Spleen (tissue), 11 donors: ENCODE results near the gene WT1. TPM values are rescaled to one million over a fixed set of nuclear protein-coding genes. Genes with fewer than 3 reads are reported as not detected.

Source experiments
- DNase-seq: peaks from one replicate; pipeline ENCODE4 v3.0.0-alpha.2; 2020
- H3K27ac ChIP-seq, 8 donors: fragments of 200-600 bp; sonication (generic) in 7 of 8; 1 replicate in 4 of 8; 2 replicates in 4 of 8; pipeline versions ENCODE4 v1.5.0 to v1.8.0; 2016 to 2021; ENCODE audit warnings: inconsistent platforms in 4 of 8, mild to moderate bottlenecking in 4 of 8, moderate library complexity in 1 of 8
- H3K27me3 ChIP-seq, 7 donors: fragments of 200-600 bp; sonication (generic) in 6 of 7; replicated peaks in 1 of 7; 1 replicate in 4 of 7; 2 replicates in 3 of 7; pipeline versions ENCODE4 v1.5.0 to v1.8.0; 2016 to 2021; ENCODE audit warnings: inconsistent platforms in 3 of 7, mild to moderate bottlenecking in 1 of 7
- H3K36me3 ChIP-seq, 6 donors: fragments of 200-600 bp; sonication (generic) in 5 of 6; 1 replicate in 4 of 6; 2 replicates in 2 of 6; pipeline versions ENCODE4 v1.5.0 to v1.8.0; 2016 to 2021; ENCODE audit warnings: inconsistent platforms in 2 of 6
- H3K4me1 ChIP-seq, 6 donors: fragments of 200-600 bp; sonication (generic) in 5 of 6; 1 replicate in 3 of 6; 2 replicates in 3 of 6; pipeline versions ENCODE4 v1.5.0 to v1.8.0; 2016 to 2021; ENCODE audit warnings: inconsistent platforms in 3 of 6
- H3K4me3 ChIP-seq, 8 donors: fragments of 200-600 bp; sonication (generic) in 7 of 8; 1 replicate in 4 of 8; 2 replicates in 4 of 8; pipeline versions ENCODE4 v1.5.0 to v1.8.0; 2016 to 2021; ENCODE audit warnings: inconsistent platforms in 4 of 8, mild to moderate bottlenecking in 4 of 8, moderate library complexity in 2 of 8
- H3K9me3 ChIP-seq, 8 donors: fragments of 200-600 bp; sonication (generic) in 7 of 8; 1 replicate in 4 of 8; 2 replicates in 4 of 8; pipeline versions ENCODE4 v1.5.0 to v1.8.0; 2016 to 2021; ENCODE audit warnings: inconsistent platforms in 4 of 8
- POLR2A ChIP-seq, 3 donors: fragments of 450-650 bp; IDR thresholded peaks; one replicate each; pipeline ENCODE4 v1.5.1; 2017; ENCODE audit warnings: antibody characterized with exemption in 3 of 3, mild to moderate bottlenecking in 1 of 3
- POLR2AphosphoS5 ChIP-seq, 3 donors: sonication (generic); formaldehyde crosslinking; IDR thresholded peaks; one replicate each; pipeline ENCODE4 v1.5.1; 2017; ENCODE audit warnings: antibody characterized with exemption in 3 of 3
- WGBS, 5 donors: extraction: QIAGEN DNeasy Blood & Tissue Kit in 3 of 5; methylation state at CpG; one replicate each; pipeline versions ENCODE4 v1.1.5 to v1.1.7; 2013 to 2018; 5-methylcytosine and 5-hydroxymethylcytosine counted together
- intact Hi-C: fragments of 100-400 bp; cut with DNase I; formaldehyde crosslinking; loops from one replicate; pipeline ENCODE4 v1.15.0; 2023; ENCODE audit warnings: low total_unique reads
- polyA plus RNA-seq, 3 donors: library from polyadenylated mRNA; stranded (reverse); fragments of 200-250 nt; gene quantifications; one replicate each; pipeline ENCODE4 v1.2.1, GENCODE V29; 2013
- total RNA-seq, 7 donors: library from RNA; depleted of rRNA in 3 of 7; stranded (reverse); fragments of >200 nt in 3 of 7; fragmentation: NEBNext Ultra II Directional in 4 of 7; extraction: Animal tissue kit (Norgen Biotek cat#: 25700) in 4 of 7; gene quantifications; one replicate each; pipeline versions ENCODE4 v1.1.0 to v1.2.1, GENCODE V29; 2016 to 2021
- TF ChIP-seq, protein P1 (sequence below), 11 experiments: fragments of 200-600 bp in 7 of 11; fragments of 450-650 bp in 4 of 11; sonication (generic) in 4 of 11; IDR thresholded peaks in 8 of 11; conservative IDR thresholded peaks in 3 of 11; 1 replicate in 7 of 11; 2 replicates in 4 of 11; pipeline versions ENCODE4 v1.4.0 to v1.8.0; 2016 to 2021; ENCODE audit warnings: antibody characterized with exemption in 11 of 11, inconsistent platforms in 4 of 11, mild to moderate bottlenecking in 1 of 11
- donor health status: healthy with polysubstance abuse.
- donor health status: DM: no; HTN: no; CAD: no; lungs with moderate emphysema.
- donor health status: DM: no; HTN: no; CAD: no.
- donor health status: Bipolar disorder and iron deficiency.
- donor health status: healthy.
- donor health status: DM: no; HTN: no; CAD: no.
- donor health status: DM: yes; HTN: yes; CAD: no.

The WT1 gene
- total and polyA plus RNA-seq, 10 donors, result 1.6 to 53.0 (median 26.8) TPM

DNA sequence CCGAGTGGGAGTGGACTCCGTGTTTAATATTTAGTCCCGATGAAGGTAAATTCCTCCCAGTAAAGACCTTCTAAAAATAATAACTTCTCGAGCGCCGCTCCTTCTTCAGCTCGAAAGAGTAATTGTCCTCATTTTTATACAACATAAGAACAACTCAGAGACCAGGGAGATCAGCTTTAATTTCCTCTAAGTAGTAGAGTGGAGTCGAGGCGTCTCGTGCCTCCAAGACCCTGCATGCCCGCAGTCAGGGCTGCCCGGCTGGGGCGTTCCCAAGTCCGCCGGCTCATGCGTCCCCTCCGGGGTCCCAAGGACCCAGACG lies 7.8 kb downstream of the WT1 start:
- no peak for TF ChIP-seq POLR2A (IDR thresholded peaks at IDR 0.05)
- no peak for TF ChIP-seq POLR2AphosphoS5 (IDR thresholded peaks at IDR 0.05)
- H3K9me3 ChIP-seq, result no peaks in the 10 kb centered on the region
- H3K36me3 ChIP-seq, result peaks cover 0 to 4% (median 0%) of the 10 kb centered on the region in 6 donors
- H3K4me1 ChIP-seq, result peaks cover 0 to 41% (median 20%) of the 10 kb centered on the region in 6 donors
- no peak for DNase-seq
- peak overlapping the region in 3 of 8 donors; percentile 10 to 43 (median 17) for H3K4me3 ChIP-seq
- peak overlapping the region in 6 of 8 donors; percentile 35 to 86 (median 76) for H3K27ac ChIP-seq
- intact Hi-C loops, result no loop called here
- WGBS, 5 donors, result 15 to 28% (median 26%) methylated on average over 16 to 18 of the region's 18 CpGs
- H3K27me3 ChIP-seq, result peaks cover 0 to 98% (median 57%) of the 10 kb centered on the region in 7 donors

DNA sequence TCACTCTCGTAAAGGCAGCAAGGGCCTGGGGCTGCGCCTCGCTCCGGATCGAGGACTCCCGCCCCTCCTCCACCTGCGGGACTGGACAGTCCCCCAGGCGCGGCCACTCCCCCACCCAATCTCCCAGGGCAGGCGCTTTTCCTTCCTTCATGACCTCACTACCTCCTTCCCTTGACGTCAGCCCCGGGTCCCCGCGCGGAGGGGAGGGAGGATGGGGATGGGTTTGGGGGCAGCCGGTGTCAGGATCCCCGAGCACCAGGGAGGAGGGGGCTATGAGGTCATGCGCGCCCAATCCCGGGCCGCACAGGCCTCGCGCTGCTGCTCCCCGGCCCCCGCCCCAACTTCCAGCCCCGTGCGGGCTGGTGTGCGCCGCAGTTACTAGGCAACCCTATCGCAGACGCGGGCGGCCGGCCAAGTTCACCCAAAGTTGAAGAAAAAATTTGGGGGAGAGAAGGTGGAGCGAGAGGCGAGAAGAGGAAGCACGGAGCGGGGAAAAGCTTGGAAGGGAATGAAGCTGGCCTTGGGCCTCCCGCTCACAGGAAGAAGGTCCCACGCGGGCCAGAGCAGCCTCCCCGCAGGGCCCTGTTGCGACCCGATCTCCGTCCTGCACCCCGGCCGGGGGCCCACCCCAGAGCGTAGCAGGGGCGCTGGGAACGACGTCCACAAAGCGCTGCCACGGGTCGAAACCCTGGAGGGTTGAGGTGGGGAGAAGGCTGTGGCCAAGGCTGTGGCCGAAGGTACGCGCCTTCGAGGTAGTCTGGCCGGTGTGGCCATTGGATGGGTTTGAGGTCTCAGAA lies 8.3 kb downstream of the WT1 start:
- Histone ChIP-seq H3K27ac (peak overlapping the region in 7 of 8 donors; percentile 46 to 86 (median 68)), H3K4me3 (peak overlapping the region in 4 of 8 donors; percentile 2 to 43 (median 12)), H3K9me3 (no peaks in the 10 kb centered on the region), H3K4me1 (peaks cover 0 to 42% (median 20%) of the 10 kb centered on the region in 6 donors), H3K27me3 (peaks cover 0 to 93% (median 51%) of the 10 kb centered on the region in 7 donors), H3K36me3 (peaks cover 0 to 4% (median 0%) of the 10 kb centered on the region in 6 donors)
- peak; percentile 67 for DNase-seq
- WGBS, 5 donors, result 4 to 15% (median 8%) methylated on average over 42 to 59 of the region's 59 CpGs
- intact Hi-C loops, result no loop called here
- no peak for TF ChIP-seq POLR2A (IDR thresholded peaks at IDR 0.05)
- peak in 2 of 3 donors; percentile 48 to 63 for TF ChIP-seq POLR2AphosphoS5 (IDR thresholded peaks at IDR 0.05)
- TF ChIP-seq, protein P1, sequence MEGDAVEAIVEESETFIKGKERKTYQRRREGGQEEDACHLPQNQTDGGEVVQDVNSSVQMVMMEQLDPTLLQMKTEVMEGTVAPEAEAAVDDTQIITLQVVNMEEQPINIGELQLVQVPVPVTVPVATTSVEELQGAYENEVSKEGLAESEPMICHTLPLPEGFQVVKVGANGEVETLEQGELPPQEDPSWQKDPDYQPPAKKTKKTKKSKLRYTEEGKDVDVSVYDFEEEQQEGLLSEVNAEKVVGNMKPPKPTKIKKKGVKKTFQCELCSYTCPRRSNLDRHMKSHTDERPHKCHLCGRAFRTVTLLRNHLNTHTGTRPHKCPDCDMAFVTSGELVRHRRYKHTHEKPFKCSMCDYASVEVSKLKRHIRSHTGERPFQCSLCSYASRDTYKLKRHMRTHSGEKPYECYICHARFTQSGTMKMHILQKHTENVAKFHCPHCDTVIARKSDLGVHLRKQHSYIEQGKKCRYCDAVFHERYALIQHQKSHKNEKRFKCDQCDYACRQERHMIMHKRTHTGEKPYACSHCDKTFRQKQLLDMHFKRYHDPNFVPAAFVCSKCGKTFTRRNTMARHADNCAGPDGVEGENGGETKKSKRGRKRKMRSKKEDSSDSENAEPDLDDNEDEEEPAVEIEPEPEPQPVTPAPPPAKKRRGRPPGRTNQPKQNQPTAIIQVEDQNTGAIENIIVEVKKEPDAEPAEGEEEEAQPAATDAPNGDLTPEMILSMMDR (IDR thresholded peaks at IDR 0.05 in 8 of 11, conservative IDR thresholded peaks at IDR 0.05 in 3 of 11), result no peak

DNA sequence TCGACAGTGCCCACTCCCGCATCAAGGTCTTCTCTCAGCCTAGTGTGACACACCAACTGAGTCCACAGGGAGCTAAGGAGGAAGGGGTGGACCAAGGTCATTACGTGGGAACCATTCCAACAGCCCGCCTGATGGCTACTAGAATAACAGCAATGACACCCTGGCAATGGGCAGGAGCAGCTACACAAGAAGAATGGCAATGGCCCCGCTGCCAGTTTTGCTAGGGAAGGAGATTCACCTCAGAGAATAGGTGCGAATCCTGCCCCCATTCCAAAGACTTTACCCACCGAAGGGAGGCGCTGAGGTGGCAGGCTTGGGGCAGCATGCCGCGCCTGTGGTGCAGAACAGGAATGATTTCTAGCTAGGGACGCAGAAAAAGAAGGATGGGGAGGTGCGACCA lies 9.1 kb downstream of the WT1 start:
- Histone ChIP-seq H3K9me3 (no peaks in the 10 kb centered on the region), H3K4me3 (peak overlapping the region in 2 of 8 donors; percentile 2 to 43), H3K36me3 (peaks cover 0 to 4% (median 0%) of the 10 kb centered on the region in 6 donors), H3K27ac (peak overlapping the region in 6 of 8 donors; percentile 9 to 86 (median 62)), H3K4me1 (peaks cover 0 to 50% (median 21%) of the 10 kb centered on the region in 6 donors), H3K27me3 (peaks cover 0 to 87% (median 49%) of the 10 kb centered on the region in 7 donors)
- no peak for TF ChIP-seq POLR2A (IDR thresholded peaks at IDR 0.05)
- TF ChIP-seq POLR2AphosphoS5 (IDR thresholded peaks at IDR 0.05), result no peak
- TF ChIP-seq, protein P1 (IDR thresholded peaks at IDR 0.05 in 8 of 11, conservative IDR thresholded peaks at IDR 0.05 in 3 of 11), result no peak
- DNase-seq, result no peak
- intact Hi-C loops, result no loop called here
- WGBS, 5 donors, result 52 to 59% (median 53%) methylated on average over 12 of the region's 12 CpGs

DNA sequence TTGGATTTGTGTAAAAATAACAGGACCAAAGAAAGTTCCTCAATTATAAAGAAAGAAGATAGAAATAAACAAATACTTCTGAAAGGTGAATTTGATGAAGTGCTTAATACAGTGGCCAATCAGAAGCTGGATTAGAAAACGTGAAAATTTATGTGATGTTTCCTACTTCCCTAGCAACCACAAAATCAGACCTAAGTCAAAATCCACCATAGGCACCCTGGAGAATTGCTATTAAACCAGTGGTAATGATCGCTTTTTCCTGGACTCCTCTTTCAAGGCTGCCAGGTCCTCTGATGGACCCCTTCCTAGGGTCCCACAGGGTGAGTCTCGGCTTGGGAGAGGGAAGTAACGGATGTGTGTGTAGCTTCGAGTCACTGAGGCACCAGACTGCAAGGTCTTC lies 9.6 kb downstream of the WT1 start:
- H3K27me3 ChIP-seq, result peaks cover 0 to 87% (median 45%) of the 10 kb centered on the region in 7 donors
- 46 to 66% (median 52%) methylated on average over 5 of the region's 5 CpGs for WGBS, 5 donors

DNA sequence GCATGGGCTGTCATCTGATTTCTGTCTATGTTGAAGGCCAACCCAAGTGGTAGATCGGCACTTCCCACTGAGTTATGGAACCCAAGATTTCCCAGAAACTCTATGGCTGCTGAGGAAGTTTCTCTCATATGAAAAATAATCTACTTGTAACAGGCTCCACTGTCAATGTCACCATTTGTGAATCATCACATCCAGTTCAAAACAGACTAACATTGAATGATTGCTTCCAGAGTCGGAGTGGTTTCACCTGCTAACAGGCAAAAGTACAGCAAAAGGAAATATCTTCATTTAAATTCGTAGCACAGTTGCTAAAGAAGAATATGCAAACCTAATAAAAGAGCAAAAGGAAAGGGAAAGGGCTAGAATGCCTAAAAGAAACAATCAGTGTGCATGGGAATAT lies 12.8 kb downstream of the WT1 start:
- Histone ChIP-seq H3K9me3 (no peaks in the 10 kb centered on the region), H3K27ac (peak overlapping the region in 3 of 8 donors; percentile 13 to 37 (median 15)), H3K36me3 (no peaks in the 10 kb centered on the region), H3K27me3 (peaks cover 0 to 62% (median 23%) of the 10 kb centered on the region in 7 donors), H3K4me3 (no peak overlapping the region), H3K4me1 (peaks cover 0 to 52% (median 16%) of the 10 kb centered on the region in 6 donors)
- WGBS, 5 donors, result 36 to 60% (median 40%) methylated on average over 3 of the region's 3 CpGs
- TF ChIP-seq, protein P1 (IDR thresholded peaks at IDR 0.05 in 8 of 11, conservative IDR thresholded peaks at IDR 0.05 in 3 of 11), result no peak
- no peak for TF ChIP-seq POLR2A (IDR thresholded peaks at IDR 0.05)
- no peak for TF ChIP-seq POLR2AphosphoS5 (IDR thresholded peaks at IDR 0.05)
- DNase-seq, result no peak
- intact Hi-C loops, result no loop called here

More for the DNA sequence above, 9.6 kb downstream of the WT1 start:
- TF ChIP-seq POLR2A (IDR thresholded peaks at IDR 0.05) (no peak), POLR2AphosphoS5 (IDR thresholded peaks at IDR 0.05) (peak in 1 of 3 donors; percentile 15)
- Histone ChIP-seq H3K9me3 (no peaks in the 10 kb centered on the region), H3K4me3 (no peak overlapping the region), H3K4me1 (peaks cover 0 to 51% (median 22%) of the 10 kb centered on the region in 6 donors), H3K36me3 (peaks cover 0 to 4% (median 0%) of the 10 kb centered on the region in 6 donors), H3K27ac (peak overlapping the region in 5 of 8 donors; percentile 9 to 86 (median 84))
- no peak for DNase-seq
- intact Hi-C loops, result no loop called here
